ENCODE measurements around the gene RADX.

Gene RADX

GRCh38 chrX:106728337-106728736 is 116.6 kb downstream of the RADX start:
- Histone ChIP-seq H3K9ac (ENCODE audit: insufficient read length) (peak overlapping the region; percentile 0), H3K27ac (peak overlapping the region; percentile 30; the same call in 1 of the 2 replicates), H3K36me3 (ENCODE audit: insufficient read depth, low read length) (no peaks in the 10 kb centered on the region), H3K9me3 (ENCODE audit: low read depth, low read length) (no peaks in the 10 kb centered on the region), H3K4me3 (peak overlapping the region; percentile 80)
- DNase-seq (ENCODE audit: low read depth, low spot score) = no peak
- TF ChIP-seq FOXP2 (optimal IDR thresholded peaks at IDR 0.05; ENCODE audit: control extremely low read depth, extremely low read length, insufficient read depth) (no peak), POLR2AphosphoS5 (IDR thresholded peaks at IDR 0.05; ENCODE audit: borderline replicate concordance, low read depth, low read length) (no peak), EZH2 (IDR thresholded peaks at IDR 0.05) (no peak)
